IPS-15b (cell line): ENCODE results near the gene WDTC1.
A peak's percentile ranks its signal among the peaks of the same experiment; 100 is the strongest.

Experiments
- H3K27me3 ChIP-seq: one replicate; pipeline ENCODE4 v1.6.1; 2013; ENCODE audit warnings: low read length; ENCODE audit not compliant: control insufficient read depth, insufficient read depth
- H3K36me3 ChIP-seq: one replicate; pipeline ENCODE4 v1.6.1; 2013; ENCODE audit warnings: low read length; ENCODE audit not compliant: control insufficient read depth, insufficient read depth
- H3K4me1 ChIP-seq: one replicate; pipeline ENCODE4 v1.6.1; 2013; ENCODE audit warnings: mild to moderate bottlenecking, low read length; ENCODE audit not compliant: control insufficient read depth, insufficient read depth
- H3K4me3 ChIP-seq: one replicate; pipeline ENCODE4 v1.5.1; 2013; ENCODE audit warnings: low read depth, low read length
- H3K9ac ChIP-seq: one replicate; pipeline ENCODE4 v1.6.1; 2013; ENCODE audit warnings: low read depth, mild to moderate bottlenecking, low read length
- H3K9me3 ChIP-seq: one replicate; pipeline ENCODE4 v1.6.1; 2013; ENCODE audit warnings: mild to moderate bottlenecking, low read length; ENCODE audit not compliant: control insufficient read depth, insufficient read depth

The WDTC1 gene

GRCh38 chr1:27342391-27342777 is 108.0 kb downstream of the WDTC1 start:
- H3K9ac ChIP-seq: no peak overlapping the region
- H3K4me3 ChIP-seq: peak overlapping the region; percentile 54
- H3K4me1 ChIP-seq: peaks cover 13% of the 10 kb centered on the region
- H3K9me3 ChIP-seq: no peaks in the 10 kb centered on the region
- H3K36me3 ChIP-seq: peaks cover 3% of the 10 kb centered on the region
- H3K27me3 ChIP-seq: no peaks in the 10 kb centered on the region

DNA sequence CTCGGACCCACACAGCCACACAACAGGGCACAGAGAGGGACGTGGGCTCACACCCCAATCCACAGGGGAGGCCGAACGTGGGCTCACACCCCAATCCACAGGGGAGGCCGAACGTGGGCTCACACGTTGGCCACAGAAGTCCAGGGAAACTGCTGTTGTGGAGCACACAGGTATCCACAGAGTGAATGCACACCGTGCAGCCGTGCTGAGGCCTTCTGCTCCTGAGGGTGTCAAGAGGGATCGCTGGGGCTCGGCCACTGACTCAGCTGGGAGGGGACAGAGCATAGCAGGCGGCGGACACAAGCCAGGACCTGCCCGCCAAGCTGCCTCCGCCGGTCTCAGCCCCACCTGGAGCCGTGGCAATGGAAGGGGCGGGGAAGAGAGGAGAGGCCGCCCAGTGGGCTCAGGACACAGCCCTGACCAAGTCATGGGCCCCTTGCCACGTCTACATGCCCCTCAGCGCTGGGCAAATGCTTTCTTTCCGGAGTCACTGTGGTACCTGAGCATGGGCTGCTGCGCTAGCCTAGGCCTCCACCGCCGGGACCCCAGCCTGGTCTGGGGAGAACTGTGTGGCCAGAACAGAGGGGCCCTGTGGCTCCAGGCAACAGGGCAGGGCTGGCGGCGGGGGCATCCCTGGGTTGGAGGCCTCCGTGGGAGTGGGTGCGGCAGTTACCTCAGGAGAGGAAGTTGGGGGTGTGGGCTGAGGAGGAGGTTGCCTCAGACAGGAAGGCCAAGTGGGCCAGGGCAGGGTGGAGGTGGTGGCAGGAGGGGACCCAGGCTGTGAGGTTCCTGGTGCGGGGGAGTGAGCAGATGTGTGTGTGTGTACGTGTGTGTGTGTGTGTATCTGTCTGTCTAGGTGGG is 108.6 kb downstream of the WDTC1 start:
- peak overlapping the region; percentile 54 for H3K4me3 ChIP-seq
- H3K36me3 ChIP-seq: peaks cover 4% of the 10 kb centered on the region
- H3K27me3 ChIP-seq: no peaks in the 10 kb centered on the region
- peaks cover 13% of the 10 kb centered on the region for H3K4me1 ChIP-seq
- H3K9ac ChIP-seq: peak overlapping the region; percentile 54
- no peaks in the 10 kb centered on the region for H3K9me3 ChIP-seq

- Histone ChIP-seq H3K36me3 (peaks cover 4% of the 10 kb centered on the region), H3K4me1 (peaks cover 13% of the 10 kb centered on the region), H3K9me3 (no peaks in the 10 kb centered on the region), H3K4me3 (no peak overlapping the region), H3K27me3 (no peaks in the 10 kb centered on the region), H3K9ac (no peak overlapping the region)
Measured at GRCh38 chr1:27343639-27344025, 109.2 kb downstream of the WDTC1 start.

DNA sequence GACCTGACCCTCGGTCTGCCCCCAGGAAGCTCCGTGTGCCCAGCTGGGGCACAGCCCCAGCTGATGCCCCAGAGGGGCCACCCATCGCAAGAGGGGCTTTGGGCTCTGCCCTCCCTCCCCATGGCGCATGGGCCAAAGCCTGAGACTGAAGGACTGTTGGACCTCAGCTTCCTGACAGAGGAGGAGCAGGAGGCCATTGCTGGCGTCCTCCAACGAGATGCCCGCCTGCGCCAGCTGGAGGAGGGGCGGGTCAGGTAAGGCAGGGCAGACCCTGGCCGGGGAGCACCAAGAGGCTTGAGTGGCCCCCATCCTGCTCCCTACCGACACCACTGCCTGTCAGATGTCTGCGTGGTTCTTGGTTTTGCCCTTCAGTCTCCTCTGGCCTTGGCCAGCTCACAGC is 110.8 kb downstream of the WDTC1 start:
- Histone ChIP-seq H3K4me1 (peaks cover 16% of the 10 kb centered on the region), H3K27me3 (peaks cover 3% of the 10 kb centered on the region), H3K9ac (no peak overlapping the region), H3K9me3 (no peaks in the 10 kb centered on the region), H3K4me3 (no peak overlapping the region), H3K36me3 (peaks cover 4% of the 10 kb centered on the region)

- Histone ChIP-seq H3K36me3 (peaks cover 4% of the 10 kb centered on the region), H3K4me1 (peaks cover 15% of the 10 kb centered on the region), H3K9ac (no peak overlapping the region), H3K27me3 (peaks cover 6% of the 10 kb centered on the region), H3K4me3 (no peak overlapping the region), H3K9me3 (no peaks in the 10 kb centered on the region)
Measured at GRCh38 chr1:27346357-27346756, 111.9 kb downstream of the WDTC1 start.

DNA sequence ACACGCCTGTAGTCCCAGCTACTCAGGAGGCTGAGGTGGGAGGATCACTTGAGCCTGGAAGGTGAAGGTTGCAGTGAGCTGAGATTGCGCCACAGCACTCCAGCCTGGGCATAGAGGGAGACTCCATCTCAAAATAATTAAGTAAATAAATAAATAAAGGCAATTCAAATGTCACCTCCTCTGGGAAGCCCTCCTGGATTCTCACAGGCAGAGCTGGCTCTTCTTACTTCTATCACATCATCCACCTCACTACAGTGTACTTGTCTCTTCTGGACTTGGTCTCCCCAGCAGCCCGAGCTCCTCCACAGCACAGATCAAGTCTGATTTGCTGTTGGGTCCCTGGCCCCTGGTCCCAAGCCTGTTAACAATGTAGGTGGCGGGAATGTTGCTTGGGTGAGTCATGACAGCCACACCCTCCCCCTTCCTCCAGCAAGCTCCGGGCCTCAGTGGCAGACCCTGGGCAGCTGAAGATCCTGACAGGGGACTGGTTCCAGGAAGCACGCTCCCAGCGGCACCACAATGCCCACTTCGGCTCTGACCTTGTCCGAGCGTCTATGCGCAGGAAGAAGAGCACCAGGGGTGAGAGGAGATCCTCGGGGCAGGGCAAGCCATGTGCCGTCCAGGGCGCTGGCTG is 112.7 kb downstream of the WDTC1 start:
- peaks cover 6% of the 10 kb centered on the region for H3K27me3 ChIP-seq
- H3K36me3 ChIP-seq: peaks cover 4% of the 10 kb centered on the region
- no peak overlapping the region for H3K9ac ChIP-seq
- peaks cover 10% of the 10 kb centered on the region for H3K4me1 ChIP-seq
- H3K4me3 ChIP-seq: no peak overlapping the region
- H3K9me3 ChIP-seq: no peaks in the 10 kb centered on the region

DNA sequence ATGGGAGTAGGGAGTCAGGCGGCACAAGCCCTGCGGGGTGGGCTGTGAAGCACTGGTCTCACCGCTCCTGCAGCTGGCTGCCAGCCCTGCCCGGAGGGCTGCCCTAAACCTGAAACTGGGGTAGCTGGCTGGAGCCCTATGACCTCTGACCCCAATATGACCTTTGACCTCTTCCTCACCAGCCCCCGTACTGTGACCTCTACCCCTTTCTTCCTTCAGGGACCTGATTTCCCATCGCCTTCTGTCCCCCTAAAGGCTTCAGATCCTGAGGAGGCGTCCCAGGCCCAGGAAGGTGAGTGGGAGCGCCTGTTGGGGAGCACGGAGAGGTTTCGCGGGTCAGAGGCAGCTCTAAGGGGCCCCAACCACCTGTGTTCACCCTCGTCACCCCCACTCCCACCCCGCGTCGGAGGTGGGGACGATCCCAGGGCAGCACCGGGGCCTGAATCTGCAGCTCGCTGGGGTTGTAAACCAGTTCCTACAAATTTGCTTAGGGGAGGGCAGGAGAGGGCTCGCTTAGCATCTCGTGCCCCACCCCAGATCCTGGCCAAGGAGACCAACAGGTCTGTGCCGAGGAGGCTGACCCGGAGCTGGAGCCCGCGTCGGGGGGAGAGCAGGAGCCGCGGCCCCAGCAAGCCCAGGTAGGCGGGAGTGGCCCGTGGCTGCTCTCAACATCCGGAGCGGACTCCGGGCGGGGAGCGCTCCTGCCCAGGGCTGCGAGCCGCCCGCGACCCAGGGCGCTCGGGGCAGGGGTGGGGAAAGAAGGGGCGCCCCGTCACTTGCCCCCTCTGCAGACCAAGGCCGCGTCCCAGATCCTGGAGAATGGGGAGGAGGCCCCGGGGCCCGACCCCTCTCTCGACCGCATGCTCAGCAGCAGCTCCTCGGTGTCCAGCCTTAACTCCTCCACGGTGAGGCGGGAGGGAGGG is 114.7 kb downstream of the WDTC1 start:
- Histone ChIP-seq H3K4me3 (peak overlapping the region; percentile 71), H3K36me3 (peaks cover 4% of the 10 kb centered on the region), H3K4me1 (peaks cover 6% of the 10 kb centered on the region), H3K27me3 (peaks cover 6% of the 10 kb centered on the region), H3K9me3 (no peaks in the 10 kb centered on the region), H3K9ac (peak overlapping the region; percentile 60)

GRCh38 chr1:27349784-27350662 is 115.6 kb downstream of the WDTC1 start:
- Histone ChIP-seq H3K9me3 (no peaks in the 10 kb centered on the region), H3K4me3 (peak overlapping the region; percentile 71), H3K4me1 (peaks cover 6% of the 10 kb centered on the region), H3K9ac (peak overlapping the region; percentile 47), H3K27me3 (peaks cover 6% of the 10 kb centered on the region), H3K36me3 (peaks cover 2% of the 10 kb centered on the region)

DNA sequence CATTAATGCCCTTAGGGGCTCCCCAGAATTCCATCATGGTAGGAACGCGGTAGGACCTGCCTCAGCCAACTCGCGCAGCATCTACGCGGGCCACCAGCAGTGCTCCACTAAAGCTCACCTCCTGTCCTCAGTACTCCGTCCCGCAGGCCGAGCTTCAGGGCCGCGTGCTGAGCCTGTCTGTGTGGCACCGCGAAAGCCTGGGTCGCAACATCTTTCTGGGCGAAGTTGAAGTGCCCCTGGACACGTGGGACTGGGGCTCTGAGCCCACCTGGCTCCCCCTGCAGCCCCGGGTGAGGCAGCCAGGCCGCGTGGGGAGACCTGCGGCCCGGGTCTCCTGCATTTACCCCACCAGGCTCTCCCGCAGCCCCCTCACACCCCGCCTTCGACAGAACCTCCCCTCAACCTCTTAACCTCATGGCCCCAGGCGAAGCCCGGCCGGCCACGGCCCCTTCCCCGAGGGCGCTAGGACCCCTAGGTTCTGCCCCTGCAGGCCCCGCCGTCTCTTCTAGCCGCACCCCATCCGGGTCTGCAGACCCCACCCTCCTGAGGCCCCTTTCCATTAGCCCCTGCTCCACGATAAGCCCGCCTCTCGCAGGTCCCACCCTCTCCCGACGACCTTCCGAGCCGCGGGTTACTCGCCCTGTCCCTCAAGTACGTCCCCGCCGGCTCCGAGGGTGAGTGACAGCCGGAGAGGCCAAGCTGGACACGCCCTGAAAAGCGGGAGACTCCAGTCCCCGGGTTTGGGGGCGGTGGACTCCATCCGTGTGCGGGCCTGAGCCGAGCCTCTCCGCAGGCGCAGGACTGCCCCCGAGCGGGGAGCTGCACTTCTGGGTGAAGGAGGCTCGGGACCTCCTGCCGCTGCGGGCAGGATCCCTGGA is 116.5 kb downstream of the WDTC1 start:
- peaks cover 2% of the 10 kb centered on the region for H3K36me3 ChIP-seq
- H3K9ac ChIP-seq: peak overlapping the region; percentile 76
- H3K4me1 ChIP-seq: peaks cover 6% of the 10 kb centered on the region
- H3K27me3 ChIP-seq: peaks cover 6% of the 10 kb centered on the region
- H3K9me3 ChIP-seq: no peaks in the 10 kb centered on the region
- peak overlapping the region; percentile 71 for H3K4me3 ChIP-seq

DNA sequence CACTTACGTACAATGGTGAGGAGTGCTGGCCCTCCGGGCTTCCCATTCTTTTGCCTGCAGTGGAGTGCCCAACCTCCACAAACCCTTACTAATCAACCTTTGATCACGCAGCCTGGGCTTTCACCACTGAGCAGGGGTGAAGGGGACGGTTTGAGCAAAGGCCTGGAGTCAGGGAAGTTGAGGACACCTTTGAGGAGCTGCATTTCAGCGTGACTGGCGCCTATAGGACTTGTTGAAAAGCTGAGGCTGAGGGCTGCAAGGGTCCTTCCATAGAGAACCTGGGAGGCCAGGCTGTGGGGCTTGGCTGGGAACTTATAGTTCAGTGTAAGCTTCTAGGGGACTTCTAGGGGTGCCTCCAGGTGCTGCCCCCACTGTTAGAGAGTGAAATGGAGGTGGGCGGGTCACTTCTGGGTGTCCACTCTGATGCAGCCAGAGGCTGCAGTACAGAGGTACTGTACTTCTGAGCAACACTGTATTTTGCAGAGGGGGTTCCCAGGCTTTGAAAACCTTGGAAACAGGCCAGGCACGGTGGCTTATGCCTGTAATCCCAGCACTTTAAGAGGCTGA is 117.2 kb downstream of the WDTC1 start:
- Histone ChIP-seq H3K36me3 (peaks cover 2% of the 10 kb centered on the region), H3K4me1 (peaks cover 6% of the 10 kb centered on the region), H3K4me3 (peak overlapping the region; percentile 71), H3K9ac (peak overlapping the region; percentile 76), H3K9me3 (no peaks in the 10 kb centered on the region), H3K27me3 (peaks cover 6% of the 10 kb centered on the region)
